K562 (cell line): ENCODE measurements around the gene SOWAHA. TPM values are rescaled to one million over a fixed set of nuclear protein-coding genes. Genes with fewer than 3 reads are reported as not detected.
A peak's percentile ranks its signal among the peaks of the same experiment; 100 is the strongest.

Experiments used
- CBFA2T3 ChIP-seq: fragments of 450-650 bp; IDR thresholded peaks from 2 replicates; pipeline ENCODE4 v1.6.1; 2017
- FIP1L1 ChIP-seq: fragments of 200-400 bp; formaldehyde crosslinking; IDR thresholded peaks from 2 replicates; pipeline ENCODE4 v1.6.1; 2018; ENCODE audit warnings: mild to moderate bottlenecking, low read depth, low read length; ENCODE audit not compliant: poor library complexity, severe bottlenecking
- MAX ChIP-seq: sonication (generic); formaldehyde crosslinking; IDR thresholded peaks from 2 replicates; pipeline ENCODE4 v1.9.0; 2022; ENCODE audit warnings: mild to moderate bottlenecking, missing genetic modification reagents
- MBD1 ChIP-seq: fragments of 250-450 bp; sonication (Bioruptor Pico); IDR thresholded peaks from 2 replicates; pipeline ENCODE4 v1.8.0; 2022; ENCODE audit warnings: inconsistent platforms
- MYC ChIP-seq, 2 experiments: fragments of 250-450 bp in 1 of 2; sonication (Bioruptor Pico) in 1 of 2; IDR thresholded peaks; 2 replicates each; pipeline versions ENCODE4 v1.5.1 to v1.6.1; 2012 to 2021; ENCODE audit warnings: low read depth in 2 of 2, borderline replicate concordance in 1 of 2, improper control_type of control experiment in 1 of 2, low read length in 1 of 2, mild to moderate bottlenecking in 1 of 2, moderate library complexity in 1 of 2
- POLR3G ChIP-seq: IDR thresholded peaks from 2 replicates; pipeline ENCODE4 v1.6.1; 2011; ENCODE audit not compliant: insufficient read length, insufficient replicate concordance; ENCODE audit errors: extremely low read depth
- POU5F1 ChIP-seq: fragments of 150-350 bp; IDR thresholded peaks from 2 replicates; pipeline ENCODE4 v1.6.1; 2014; ENCODE audit warnings: borderline replicate concordance, low read length, low read depth, mild to moderate bottlenecking; ENCODE audit not compliant: partially characterized antibody
- RBFOX2 ChIP-seq: fragments of 200-400 bp; formaldehyde crosslinking; IDR thresholded peaks from 2 replicates; pipeline ENCODE4 v1.6.1; 2017; ENCODE audit warnings: low read depth, mild to moderate bottlenecking, low read length, moderate library complexity
- SMARCC2 ChIP-seq: fragments of 450-650 bp; IDR thresholded peaks from 2 replicates; pipeline ENCODE4 v1.6.1; 2017; ENCODE audit warnings: antibody characterized with exemption, moderate library complexity, mild to moderate bottlenecking, low read depth
- U2AF1 ChIP-seq: fragments of 200-400 bp; formaldehyde crosslinking; optimal IDR thresholded peaks from 2 replicates; pipeline ENCODE3; 2017; ENCODE audit warnings: mild to moderate bottlenecking, low read depth, low read length, moderate library complexity
- ZBTB8A ChIP-seq: fragments of 450-650 bp; IDR thresholded peaks from 2 replicates; pipeline ENCODE4 v1.6.1; 2018; ENCODE audit warnings: mild to moderate bottlenecking, moderate library complexity; ENCODE audit not compliant: partially characterized antibody
- ZNF212 ChIP-seq: fragments of 450-650 bp; formaldehyde crosslinking; IDR thresholded peaks from 2 replicates; pipeline ENCODE4 v1.4.0; 2020; ENCODE audit warnings: mild to moderate bottlenecking
- polyA plus RNA-seq, 8 experiments: library from polyadenylated mRNA; depleted of rRNA in 4 of 8; stranded (reverse) in 5 of 8; unstranded in 3 of 8; fragments of >200 nt; fragmentation: Nextera tagmentation in 2 of 8; fragmentation: Illumina TruSeq in 1 of 8; extraction: Ambion mirVana in 2 of 8; extraction: Trizol in 1 of 8; gene quantifications; 2 replicates each; pipeline versions ENCODE4 v1.2.1 to v1.2.3, GENCODE V29; 2011 to 2014; ENCODE audit warnings: inconsistent platforms in 1 of 8, missing spikeins in 1 of 8
- total RNA-seq, 7 experiments: library from RNA; depleted of rRNA in 6 of 7; stranded (reverse); fragments of >200 nt in 6 of 7; fragmentation: Illumina TruSeq in 2 of 7; extraction: Trizol in 2 of 7; gene quantifications; 2 replicates each; pipeline versions ENCODE4 v1.2.1 to v1.2.3, GENCODE V29; 2011 to 2021; ENCODE audit warnings: low replicate concordance in 1 of 7
- TF ChIP-seq, protein P1 (sequence below): sonication (generic); formaldehyde crosslinking; IDR thresholded peaks from 2 replicates; pipeline ENCODE4 v1.8.1; 2023; ENCODE audit warnings: mild to moderate bottlenecking, missing genetic modification reagents
- TF ChIP-seq, protein P2 (sequence below): fragments of 150-350 bp; IDR thresholded peaks from 2 replicates; pipeline ENCODE4 v1.6.1; 2014; ENCODE audit warnings: low read depth, mild to moderate bottlenecking, low read length, borderline replicate concordance
- TF ChIP-seq, protein P3 (sequence below): fragments of 450-650 bp; formaldehyde crosslinking; IDR thresholded peaks from 2 replicates; pipeline ENCODE4 v1.4.0; 2020; ENCODE audit warnings: mild to moderate bottlenecking, moderate library complexity

Gene SOWAHA
- total and polyA plus RNA-seq, 9 of the 15 experiments (the other 6 are each of a cell fraction or from before 2014, with no cell fraction given) = not detected

DNA sequence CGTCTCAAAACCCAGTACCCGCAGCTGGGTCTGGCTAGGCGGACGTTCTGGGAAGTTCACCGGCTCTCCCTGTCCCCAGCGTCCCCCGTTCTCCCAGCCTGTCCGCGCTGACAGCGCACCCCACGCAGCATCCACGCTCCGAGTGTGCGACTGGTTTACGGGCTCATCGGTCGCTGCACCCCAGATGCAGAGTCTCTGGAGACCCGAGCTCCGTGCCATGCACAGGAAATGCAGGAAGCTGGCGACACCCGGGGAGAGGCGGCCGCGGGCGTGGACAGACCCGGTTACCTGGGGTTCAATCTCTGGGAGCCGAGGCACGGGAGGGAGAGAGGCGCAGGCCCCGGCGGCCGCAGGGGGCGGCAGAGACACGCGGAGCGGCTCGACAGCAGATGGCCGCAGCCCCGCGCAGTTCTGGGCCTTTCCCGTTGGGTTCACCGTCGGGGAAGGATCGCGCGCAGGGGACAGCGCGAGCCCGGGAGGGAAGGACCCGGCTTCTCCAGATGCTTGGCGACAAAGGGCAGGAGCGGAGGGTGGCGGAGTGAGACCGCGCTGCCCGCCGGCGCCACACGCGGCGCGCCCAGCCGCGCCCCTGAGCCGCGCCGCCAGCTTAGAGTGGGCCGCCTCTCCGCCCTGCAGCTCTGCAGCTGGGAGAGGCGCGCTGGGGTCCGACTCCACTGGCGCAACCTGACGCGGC, 16.8 kb downstream of the SOWAHA start (continued):
- TF ChIP-seq, protein P1, sequence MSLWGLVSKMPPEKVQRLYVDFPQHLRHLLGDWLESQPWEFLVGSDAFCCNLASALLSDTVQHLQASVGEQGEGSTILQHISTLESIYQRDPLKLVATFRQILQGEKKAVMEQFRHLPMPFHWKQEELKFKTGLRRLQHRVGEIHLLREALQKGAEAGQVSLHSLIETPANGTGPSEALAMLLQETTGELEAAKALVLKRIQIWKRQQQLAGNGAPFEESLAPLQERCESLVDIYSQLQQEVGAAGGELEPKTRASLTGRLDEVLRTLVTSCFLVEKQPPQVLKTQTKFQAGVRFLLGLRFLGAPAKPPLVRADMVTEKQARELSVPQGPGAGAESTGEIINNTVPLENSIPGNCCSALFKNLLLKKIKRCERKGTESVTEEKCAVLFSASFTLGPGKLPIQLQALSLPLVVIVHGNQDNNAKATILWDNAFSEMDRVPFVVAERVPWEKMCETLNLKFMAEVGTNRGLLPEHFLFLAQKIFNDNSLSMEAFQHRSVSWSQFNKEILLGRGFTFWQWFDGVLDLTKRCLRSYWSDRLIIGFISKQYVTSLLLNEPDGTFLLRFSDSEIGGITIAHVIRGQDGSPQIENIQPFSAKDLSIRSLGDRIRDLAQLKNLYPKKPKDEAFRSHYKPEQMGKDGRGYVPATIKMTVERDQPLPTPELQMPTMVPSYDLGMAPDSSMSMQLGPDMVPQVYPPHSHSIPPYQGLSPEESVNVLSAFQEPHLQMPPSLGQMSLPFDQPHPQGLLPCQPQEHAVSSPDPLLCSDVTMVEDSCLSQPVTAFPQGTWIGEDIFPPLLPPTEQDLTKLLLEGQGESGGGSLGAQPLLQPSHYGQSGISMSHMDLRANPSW (CRISPR knock-in tag) = 0 out of 2 replicates have a peak, but pooled peaks have one; percentile 45
- TF ChIP-seq POLR3G (no peak), ZNF212 (CRISPR knock-in tag) (no peak), RBFOX2 (peak; percentile 85), POU5F1 (no peak), FIP1L1 (peak; percentile 55), SMARCC2 (0 out of 2 replicates have a peak, but pooled peaks have one; percentile 28), MYC (IDR thresholded peaks at IDR 0.05; ENCODE audit: low read depth, low read length) (peak; percentile 82), MYC (CRISPR knock-in tag; IDR thresholded peaks at IDR 0.05; ENCODE audit: borderline replicate concordance, low read depth) (peak; percentile 46; the same call in 1 of the 2 replicates), MAX (CRISPR knock-in tag) (peak; percentile 83), CBFA2T3 (no peak), U2AF1 (no peak), MBD1 (CRISPR knock-in tag) (no peak), ZBTB8A (no peak)
- TF ChIP-seq, protein P2, sequence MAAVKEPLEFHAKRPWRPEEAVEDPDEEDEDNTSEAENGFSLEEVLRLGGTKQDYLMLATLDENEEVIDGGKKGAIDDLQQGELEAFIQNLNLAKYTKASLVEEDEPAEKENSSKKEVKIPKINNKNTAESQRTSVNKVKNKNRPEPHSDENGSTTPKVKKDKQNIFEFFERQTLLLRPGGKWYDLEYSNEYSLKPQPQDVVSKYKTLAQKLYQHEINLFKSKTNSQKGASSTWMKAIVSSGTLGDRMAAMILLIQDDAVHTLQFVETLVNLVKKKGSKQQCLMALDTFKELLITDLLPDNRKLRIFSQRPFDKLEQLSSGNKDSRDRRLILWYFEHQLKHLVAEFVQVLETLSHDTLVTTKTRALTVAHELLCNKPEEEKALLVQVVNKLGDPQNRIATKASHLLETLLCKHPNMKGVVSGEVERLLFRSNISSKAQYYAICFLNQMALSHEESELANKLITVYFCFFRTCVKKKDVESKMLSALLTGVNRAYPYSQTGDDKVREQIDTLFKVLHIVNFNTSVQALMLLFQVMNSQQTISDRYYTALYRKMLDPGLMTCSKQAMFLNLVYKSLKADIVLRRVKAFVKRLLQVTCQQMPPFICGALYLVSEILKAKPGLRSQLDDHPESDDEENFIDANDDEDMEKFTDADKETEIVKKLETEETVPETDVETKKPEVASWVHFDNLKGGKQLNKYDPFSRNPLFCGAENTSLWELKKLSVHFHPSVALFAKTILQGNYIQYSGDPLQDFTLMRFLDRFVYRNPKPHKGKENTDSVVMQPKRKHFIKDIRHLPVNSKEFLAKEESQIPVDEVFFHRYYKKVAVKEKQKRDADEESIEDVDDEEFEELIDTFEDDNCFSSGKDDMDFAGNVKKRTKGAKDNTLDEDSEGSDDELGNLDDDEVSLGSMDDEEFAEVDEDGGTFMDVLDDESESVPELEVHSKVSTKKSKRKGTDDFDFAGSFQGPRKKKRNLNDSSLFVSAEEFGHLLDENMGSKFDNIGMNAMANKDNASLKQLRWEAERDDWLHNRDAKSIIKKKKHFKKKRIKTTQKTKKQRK = no peak
- TF ChIP-seq, protein P3, sequence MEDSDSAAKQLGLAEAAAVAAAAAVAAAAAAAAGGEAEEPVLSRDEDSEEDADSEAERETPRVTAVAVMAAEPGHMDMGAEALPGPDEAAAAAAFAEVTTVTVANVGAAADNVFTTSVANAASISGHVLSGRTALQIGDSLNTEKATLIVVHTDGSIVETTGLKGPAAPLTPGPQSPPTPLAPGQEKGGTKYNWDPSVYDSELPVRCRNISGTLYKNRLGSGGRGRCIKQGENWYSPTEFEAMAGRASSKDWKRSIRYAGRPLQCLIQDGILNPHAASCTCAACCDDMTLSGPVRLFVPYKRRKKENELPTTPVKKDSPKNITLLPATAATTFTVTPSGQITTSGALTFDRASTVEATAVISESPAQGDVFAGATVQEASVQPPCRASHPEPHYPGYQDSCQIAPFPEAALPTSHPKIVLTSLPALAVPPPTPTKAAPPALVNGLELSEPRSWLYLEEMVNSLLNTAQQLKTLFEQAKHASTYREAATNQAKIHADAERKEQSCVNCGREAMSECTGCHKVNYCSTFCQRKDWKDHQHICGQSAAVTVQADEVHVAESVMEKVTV = peak; percentile 69
